Thyroid gland (tissue), 4 donors: ENCODE results near the gene DPP7.

Source experiments
- CTCF ChIP-seq, 6 experiments: fragments of 200-600 bp in 3 of 6; fragments of 450-650 bp in 3 of 6; sonication (generic) in 3 of 6; IDR thresholded peaks; one replicate each; pipeline ENCODE4 v1.5.1; 2016 to 2019; ENCODE audit warnings: antibody characterized with exemption in 6 of 6, mild to moderate bottlenecking in 2 of 6, inconsistent platforms in 1 of 6, moderate library complexity in 1 of 6
- POLR2A ChIP-seq, 2 donors: fragments of 450-650 bp; IDR thresholded peaks; one replicate each; pipeline ENCODE4 v1.6.1; 2017; ENCODE audit warnings: antibody characterized with exemption in 2 of 2, mild to moderate bottlenecking in 2 of 2, moderate library complexity in 1 of 2

- TF ChIP-seq CTCF (IDR thresholded peaks at IDR 0.05) (no peak), POLR2A (IDR thresholded peaks at IDR 0.05) (no peak)
Measured at GRCh38 chr9:137088121-137088520, 26.4 kb downstream of the DPP7 start.
